GM19043 (cell line): ENCODE measurements around the gene CEP95.
"Not testable (repeated sequence)": the region's sequence is repeated elsewhere in the genome, so short reads cannot be mapped to it uniquely, and the experiment has no call there.

Experiments used
- ATAC-seq: cut with Tn5 transposase; IDR thresholded peaks from one replicate; pipeline ENCODE4 v1.9.1; 2021; ENCODE audit warnings: low read depth; ENCODE audit not compliant: unreplicated experiment

Gene CEP95

GRCh38 chr17:64564098-64564497, 57.3 kb downstream of the CEP95 start:
- no peak for ATAC-seq

- ATAC-seq = no peak
These were observed 58.8 kb downstream of the CEP95 start for GRCh38 chr17:64565563-64565962.

- ATAC-seq = no peak
These were observed 65.0 kb downstream of the CEP95 start for GRCh38 chr17:64571746-64572145.

GRCh38 chr17:64572682-64573154, 65.9 kb downstream of the CEP95 start:
- no peak for ATAC-seq

- no peak for ATAC-seq
These were observed 66.4 kb downstream of the CEP95 start for GRCh38 chr17:64573214-64573613.

- ATAC-seq = no peak
These were observed 67.9 kb downstream of the CEP95 start for GRCh38 chr17:64574646-64575045.

GRCh38 chr17:64575431-64575830, 68.7 kb downstream of the CEP95 start:
- ATAC-seq = no peak

- not testable (repeated sequence) for ATAC-seq
These were observed 70.2 kb downstream of the CEP95 start for GRCh38 chr17:64577025-64577424.

GRCh38 chr17:64579917-64580316, 73.1 kb downstream of the CEP95 start:
- no peak for ATAC-seq

GRCh38 chr17:64580384-64581315, 73.9 kb downstream of the CEP95 start:
- ATAC-seq = no peak

- ATAC-seq = no peak
These were observed 76.3 kb downstream of the CEP95 start for GRCh38 chr17:64583038-64583437.

GRCh38 chr17:64585146-64585545, 78.4 kb downstream of the CEP95 start:
- ATAC-seq = no peak
